Glomerular endothelial cell (primary cell): ENCODE measurements around the gene SMG5. TPM values are rescaled to one million over a fixed set of nuclear protein-coding genes. Genes with fewer than 3 reads are reported as not detected.

Experiments
- DNase-seq: peaks from one replicate; pipeline ENCODE4 v3.0.0-alpha.2; 2011; ENCODE audit warnings: low read depth, low spot score; ENCODE audit errors: extremely low read depth
- total RNA-seq: library from RNA; depleted of rRNA; stranded (reverse); fragments of >200 nt; gene quantifications from 2 replicates; pipeline ENCODE4 v1.2.3, GENCODE V29; 2015

SMG5 gene
- total RNA-seq, 1 donor from 2014 or later = 63.9 TPM

- DNase-seq = no peak
Observed at GRCh38 chr1:156281693-156282478, 739 bp downstream of the SMG5 start.

DNA sequence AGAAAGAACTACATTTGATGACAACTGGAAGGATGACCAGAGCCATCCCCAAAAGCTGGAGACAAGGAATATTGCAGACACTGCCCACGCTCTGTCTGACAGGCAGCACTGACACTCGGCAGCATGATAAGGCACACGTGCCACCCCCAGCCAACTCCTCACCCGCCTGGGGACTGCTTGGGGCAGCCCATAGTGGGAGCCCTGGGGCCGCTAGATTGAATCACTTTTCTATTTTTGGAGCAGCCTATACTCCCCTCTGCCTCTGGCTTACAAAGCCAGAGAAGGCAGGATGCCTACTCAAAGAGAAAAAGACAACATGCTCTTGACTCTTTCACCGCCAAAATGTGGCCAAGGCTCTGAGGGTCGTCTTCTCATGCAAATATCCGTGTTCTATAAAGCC lies 1.3 kb downstream of the SMG5 start:
- no peak for DNase-seq

- DNase-seq = no peak
Observed at GRCh38 chr1:156279837-156280236, 2.8 kb downstream of the SMG5 start.

DNA sequence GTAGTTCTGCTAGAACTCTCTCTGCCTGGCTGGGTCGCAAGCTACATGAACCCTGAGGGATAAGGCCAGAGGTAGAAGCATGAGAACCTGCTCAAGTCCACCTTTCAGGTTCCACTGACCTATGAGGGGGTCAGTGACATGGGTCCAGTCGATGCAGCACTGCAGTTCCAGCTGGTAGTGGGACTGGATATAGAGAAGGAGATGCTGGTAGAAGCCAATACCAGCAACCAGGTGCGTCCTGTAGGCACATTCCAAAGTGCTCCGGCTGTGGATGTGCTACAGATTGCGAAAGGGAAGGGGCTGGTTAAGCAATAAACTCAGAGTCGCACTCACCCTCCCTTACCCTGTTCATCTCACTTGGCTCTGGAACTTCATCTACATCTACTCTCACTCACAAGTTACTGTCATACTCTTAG lies 5.7 kb downstream of the SMG5 start:
- no peak for DNase-seq

DNA sequence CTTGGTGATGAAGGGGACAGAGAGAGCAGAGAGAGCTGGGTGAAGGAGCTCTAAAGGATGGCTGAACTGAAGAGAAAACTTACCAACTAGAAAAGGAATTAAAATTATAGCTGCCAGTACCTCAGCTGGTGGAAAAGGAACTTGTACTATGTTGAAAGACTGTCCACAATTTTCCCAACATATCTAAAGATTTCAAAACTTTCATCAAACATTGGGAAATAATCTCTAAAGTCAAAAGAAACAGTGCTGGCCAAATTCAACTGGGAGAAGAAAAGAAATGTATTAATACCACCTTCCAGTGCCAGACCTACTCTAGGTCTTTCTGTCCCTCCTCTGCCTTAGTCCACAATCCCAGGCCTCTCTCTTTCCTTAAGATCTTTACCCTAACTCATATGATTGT lies 6.1 kb downstream of the SMG5 start:
- no peak for DNase-seq

DNA sequence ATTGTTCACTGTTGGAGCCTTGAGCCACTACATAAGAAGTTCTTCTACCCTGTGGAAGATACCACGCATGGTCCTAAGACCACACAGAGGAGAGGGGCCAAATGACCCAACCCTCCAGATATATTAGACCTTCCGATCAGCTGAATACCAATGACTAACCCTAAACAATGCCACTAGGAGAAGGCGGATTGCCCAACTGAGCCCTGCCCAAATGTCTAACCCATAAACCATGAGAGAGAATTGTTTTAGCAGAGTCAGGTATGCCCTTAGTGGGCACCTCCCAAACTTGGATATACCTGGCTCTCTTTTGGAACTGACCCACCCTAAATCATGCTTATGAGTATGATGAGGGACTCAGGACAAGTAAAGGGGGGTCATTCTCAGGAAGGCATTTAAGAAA lies 12.3 kb downstream of the SMG5 start:
- DNase-seq = no peak

DNA sequence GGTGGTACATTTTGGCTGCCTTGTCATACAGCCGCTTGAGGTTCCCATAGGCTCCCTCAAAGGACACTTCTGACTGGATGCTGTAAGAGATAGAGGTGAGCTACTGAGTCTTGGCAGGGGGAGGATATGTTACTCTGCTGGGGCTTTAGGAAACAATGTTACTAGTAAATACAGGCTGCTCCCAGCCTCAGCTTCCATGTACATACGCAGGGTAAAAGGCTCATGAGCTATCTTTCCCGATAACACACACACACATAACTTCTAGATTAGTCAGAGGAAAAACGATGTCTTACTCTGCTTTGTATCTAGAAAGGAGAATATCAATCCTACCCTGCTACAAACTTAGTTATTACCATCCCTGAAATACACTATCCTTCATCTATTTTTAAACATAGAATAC lies 14.3 kb downstream of the SMG5 start:
- no peak for DNase-seq

DNA sequence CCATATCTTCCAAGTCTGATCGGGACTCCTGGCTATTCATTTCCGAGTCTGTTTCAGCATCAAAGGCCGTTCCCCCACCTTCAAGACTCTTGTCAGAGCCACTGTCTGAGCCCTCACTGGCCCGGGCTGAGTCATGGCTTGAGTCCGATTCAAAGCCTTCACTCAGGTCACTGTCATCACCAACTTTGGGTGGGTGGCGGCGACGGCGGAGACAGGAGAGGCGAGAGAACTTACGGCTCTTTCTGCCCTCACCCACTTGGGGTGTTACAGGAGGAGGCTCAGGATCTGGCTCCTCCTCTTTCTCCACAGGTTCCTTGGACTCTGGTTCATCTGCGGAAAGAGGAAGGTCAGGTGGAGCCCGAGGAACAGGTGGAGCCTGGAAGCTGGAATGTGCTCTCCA lies 16.6 kb downstream of the SMG5 start:
- no peak for DNase-seq

DNA sequence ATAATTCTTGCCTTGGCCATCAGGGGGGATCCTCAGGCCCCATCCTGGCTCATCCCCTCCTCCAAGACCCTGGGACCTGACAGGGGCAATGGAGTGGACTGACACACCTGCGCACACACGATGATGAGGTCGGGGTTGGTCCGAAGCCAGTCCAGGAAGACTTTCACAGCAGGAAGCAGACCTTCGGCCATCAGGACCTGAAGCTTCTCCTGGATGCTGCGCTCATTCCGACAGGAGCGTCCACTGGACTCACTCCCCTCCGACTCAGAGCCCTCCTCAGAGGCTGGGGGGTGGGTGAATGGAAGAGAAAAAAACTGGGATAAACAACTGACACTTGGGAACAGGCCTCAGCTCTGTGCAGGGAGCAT lies 19.4 kb downstream of the SMG5 start:
- DNase-seq = no peak

DNA sequence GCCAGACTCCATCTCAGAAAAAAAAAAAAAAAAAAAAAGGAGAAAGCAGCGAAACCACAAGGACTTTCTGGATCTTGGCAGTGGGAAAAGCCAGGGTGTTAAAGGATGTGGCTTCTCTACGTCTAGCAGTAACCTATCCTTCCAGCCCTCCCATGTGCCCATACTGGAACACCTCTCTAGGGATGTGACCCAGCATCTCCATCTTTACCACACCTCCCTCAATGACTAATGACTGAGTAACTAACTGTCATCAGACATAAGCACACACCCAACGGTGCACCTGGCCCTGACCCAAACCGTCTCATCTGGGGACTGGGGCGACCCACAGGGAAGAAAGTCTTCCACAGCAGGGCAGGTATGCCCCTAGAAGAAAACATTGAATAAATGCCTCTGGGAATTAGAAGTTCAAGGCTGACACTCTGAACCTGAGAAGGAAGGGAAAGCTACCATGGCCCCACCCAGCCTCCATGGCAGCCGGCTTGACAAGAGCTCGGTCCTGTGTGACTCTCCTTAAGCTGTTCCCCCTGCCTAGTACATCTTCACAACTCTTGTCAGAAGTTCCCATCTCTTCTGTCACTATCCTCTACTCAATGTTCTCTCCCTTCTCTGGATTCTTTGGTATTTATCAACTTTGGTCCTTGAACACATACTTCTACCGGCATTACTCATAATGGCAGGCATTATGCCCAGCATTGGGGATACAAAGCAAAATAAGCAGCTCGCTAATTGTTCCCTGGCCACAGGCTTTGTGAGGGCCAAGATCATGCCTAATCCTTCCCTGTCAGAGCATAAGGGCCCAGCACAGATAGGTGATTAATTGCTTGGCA lies 20.0 kb downstream of the SMG5 start:
- no peak for DNase-seq

DNA sequence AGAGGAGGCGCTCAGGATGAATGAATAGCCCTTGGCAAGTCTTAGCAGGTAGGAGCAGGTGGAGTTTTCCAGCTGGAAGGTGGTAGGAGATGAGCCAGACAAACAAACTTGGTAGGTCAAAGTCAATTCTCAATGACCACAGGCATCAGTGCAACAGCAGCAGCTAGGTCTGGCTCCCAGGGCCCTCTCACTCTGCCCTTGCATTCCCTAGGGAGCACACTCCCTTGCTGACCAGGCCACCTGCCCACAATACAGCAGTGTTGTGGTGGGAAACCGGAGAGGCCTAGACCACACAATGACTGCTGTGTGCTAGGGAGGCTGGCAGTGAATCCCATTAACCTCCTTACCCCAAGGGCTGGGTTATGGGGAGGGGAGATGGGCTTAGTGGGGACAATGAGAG lies 21.7 kb downstream of the SMG5 start:
- DNase-seq = no peak

DNA sequence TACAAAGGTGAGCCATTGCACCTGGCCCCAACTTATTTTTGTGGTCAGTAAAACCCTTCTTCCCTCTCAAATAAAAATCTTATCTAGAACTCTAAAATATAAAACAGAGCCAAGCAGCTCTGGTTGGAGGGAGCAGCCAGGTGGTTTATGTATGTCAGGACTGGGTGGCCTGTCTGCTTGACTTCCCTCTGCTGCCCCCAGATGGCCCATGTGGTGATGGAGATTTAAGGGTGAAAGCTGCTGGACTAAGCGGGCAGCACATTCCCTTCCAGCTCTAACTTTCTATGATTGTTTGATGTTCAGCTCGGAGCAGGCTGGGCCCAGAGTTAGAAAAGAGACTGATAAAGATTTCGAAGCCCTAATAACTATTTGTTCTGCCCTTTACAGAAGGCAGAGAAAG lies 22.8 kb downstream of the SMG5 start:
- DNase-seq = no peak

DNA sequence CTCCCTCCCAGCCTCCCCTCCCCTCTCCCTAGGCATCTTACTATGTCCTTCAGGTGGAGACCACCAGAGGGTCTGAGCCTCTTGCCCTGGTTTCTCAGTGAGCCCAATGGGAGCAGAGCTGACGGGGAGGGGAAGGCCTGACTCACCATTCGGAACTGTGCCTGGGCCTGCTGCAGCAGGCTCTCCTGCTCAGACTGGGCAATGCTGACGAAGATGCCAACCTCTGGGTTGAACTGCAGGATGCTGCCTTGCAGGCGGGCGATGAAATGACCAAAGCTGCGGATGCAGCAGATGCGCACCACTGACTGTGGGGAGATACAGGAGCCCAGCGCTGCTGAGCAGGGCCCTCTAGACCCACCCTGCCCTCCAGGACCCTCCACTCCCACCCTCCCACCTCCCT lies 23.8 kb downstream of the SMG5 start:
- no peak for DNase-seq

GRCh38 chr1:156257711-156258110 lies 24.9 kb downstream of the SMG5 start:
- DNase-seq = no peak

DNA sequence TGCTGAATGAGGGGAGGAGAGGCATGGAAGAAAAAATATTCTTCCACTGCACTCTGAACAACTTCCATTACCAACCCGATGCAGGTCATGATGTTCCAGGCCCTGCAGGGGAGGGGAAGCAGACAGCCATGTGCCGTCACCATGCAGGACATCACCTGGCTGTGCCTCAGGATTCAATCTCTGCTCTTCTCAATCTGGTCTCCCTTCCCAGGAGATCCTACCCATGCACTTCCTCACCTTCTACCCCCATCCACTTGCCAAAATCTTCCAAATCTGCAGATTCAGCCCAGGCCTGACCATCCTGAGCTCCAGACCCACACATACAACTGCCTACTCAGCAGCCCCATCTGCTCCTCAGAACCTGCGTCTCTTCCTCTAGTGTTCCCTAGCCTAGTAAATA lies 29.0 kb downstream of the SMG5 start:
- DNase-seq = no peak

- DNase-seq = no peak
Observed at GRCh38 chr1:156251527-156251926, 31.1 kb downstream of the SMG5 start.

DNA sequence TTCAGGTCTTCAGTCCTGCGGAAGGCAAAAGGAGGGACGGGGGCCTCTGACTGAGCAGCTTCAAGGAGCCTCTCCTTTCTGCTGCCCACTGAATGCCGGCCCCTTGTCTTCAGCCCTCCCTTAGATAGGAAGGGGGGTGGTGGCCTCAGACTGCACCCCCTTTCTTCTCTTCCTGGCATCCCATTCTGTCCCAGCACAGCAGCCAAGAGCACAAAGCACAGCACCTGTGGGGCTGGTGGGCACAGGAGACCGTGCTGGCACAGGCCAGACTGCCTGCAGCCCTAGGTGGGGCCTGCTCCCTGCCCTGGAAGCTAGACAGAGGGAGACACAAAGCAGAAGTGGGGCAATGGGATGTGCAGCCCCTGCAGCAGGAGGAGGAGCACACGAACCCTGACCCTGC lies 33.0 kb downstream of the SMG5 start:
- DNase-seq = no peak

- DNase-seq = no peak
Observed at GRCh38 chr1:156248323-156248683, 34.3 kb downstream of the SMG5 start.

- DNase-seq = no peak
Observed at GRCh38 chr1:156247460-156248322, 34.9 kb downstream of the SMG5 start, which contains the start of gene PAQR6. Gene PAQR6, minus strand, starts transcription at chr1:156248056. Its CDS starts 1,325 bp downstream, at chr1:156246731.

DNA sequence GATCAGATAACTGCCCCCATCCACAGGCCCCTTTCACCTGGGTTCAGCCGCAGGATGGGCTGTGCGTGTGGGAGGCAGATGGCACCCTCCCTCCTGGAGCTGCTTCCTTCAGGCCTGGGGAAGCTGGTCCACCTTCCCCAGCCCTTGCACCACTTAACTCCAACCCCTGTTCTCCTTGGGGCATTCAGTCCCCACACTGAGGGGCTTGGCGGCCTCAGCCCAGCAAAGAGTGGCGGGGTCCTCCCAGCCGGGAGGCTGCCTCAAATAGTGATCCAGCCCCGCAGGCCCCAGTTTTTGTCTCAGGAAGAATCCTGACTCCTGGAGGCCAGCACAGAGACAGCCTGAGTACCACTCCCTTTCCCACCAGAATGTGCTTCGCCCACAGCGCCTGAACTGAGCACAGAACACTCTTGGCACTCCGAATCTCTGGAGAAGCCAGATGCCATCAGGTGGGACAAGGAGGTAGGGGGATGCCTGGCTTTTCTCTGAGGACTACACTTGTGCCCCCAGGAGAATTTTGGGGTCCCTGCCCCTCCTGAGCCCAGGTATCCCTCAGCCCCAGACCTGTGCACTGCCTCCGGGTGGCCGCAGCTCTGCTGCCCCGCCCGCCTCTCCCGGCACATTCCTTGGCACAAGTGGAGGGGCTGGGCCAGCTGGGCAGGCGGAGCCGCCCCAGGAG lies 35.7 kb downstream of the SMG5 start:
- no peak for DNase-seq
